Measurements from ENCODE around the gene GRIK4. TPM values are rescaled to one million over a fixed set of nuclear protein-coding genes. Genes with fewer than 3 reads are reported as not detected.

Gene GRIK4
- total and polyA plus RNA-seq, 9 of the 15 experiments (the other 6 are each of a cell fraction or from before 2014, with no cell fraction given) = not detected

DNA sequence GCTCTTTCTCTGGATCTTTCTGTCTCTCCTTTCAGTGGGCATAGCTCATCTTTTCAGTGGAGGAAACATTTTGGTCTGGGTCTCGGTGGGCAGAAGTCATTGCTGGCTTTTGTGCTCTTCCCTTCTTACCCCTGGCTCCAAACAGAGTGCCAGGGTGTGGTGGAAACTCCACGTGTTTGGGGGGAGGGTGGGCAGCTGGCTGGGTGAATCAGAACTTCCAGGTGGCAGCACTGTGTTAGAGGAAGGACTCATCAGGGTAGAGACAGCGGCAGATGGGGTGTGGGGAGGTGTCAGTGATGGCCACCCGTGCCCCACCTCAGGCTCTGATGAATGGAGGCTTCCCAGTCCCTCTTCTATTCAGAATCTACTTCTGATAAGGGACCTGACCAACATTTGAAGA is 114.0 kb downstream of the GRIK4 start:
- H2AFZ ChIP-seq (ENCODE audit: low read depth, low read length) = no peak overlapping the region
- no peak overlapping the region for H3K27ac ChIP-seq (ENCODE audit: extremely low read depth, low read depth, low read length)
- 0% methylated on average over 4 of the region's 4 CpGs for WGBS (ENCODE audit: insufficient coverage, low coverage, missing lambda C conversion rate)
- H3K9me3 ChIP-seq (replicated peaks; ENCODE audit: control insufficient read depth, insufficient read depth, low read depth, low read length) = no peaks in the 10 kb centered on the region
- no peaks in the 10 kb centered on the region for H3K4me1 ChIP-seq (replicated peaks in 1 of 2; ENCODE audit: control insufficient read depth in 2 of 2, insufficient read depth in 2 of 2, low read length in 2 of 2)
- no peak overlapping the region for H3K4me3 ChIP-seq
- no peak for ATAC-seq
- intact Hi-C loops (cut with micrococcal nuclease) = no loop called here
- DNase-seq (ENCODE audit: extremely low read depth in 1 of 4, low spot score in 3 of 4) = no peak
- H3K79me2 ChIP-seq (ENCODE audit: control insufficient read depth, insufficient read depth, low read length) = no peaks in the 10 kb centered on the region
- in situ Hi-C loops (cut with MboI) = no loop called here
- H3K4me2 ChIP-seq (ENCODE audit: insufficient read depth, low read length) = no peak overlapping the region
- BruUV-seq (replicated peaks) = no TSS peak
- peaks cover 20 to 59% of the 10 kb centered on the region in 2 experiments; a peak in 4 of 5 replicates for H3K27me3 ChIP-seq (ENCODE audit: control insufficient read depth in 2 of 2, insufficient read depth in 2 of 2, low read length in 2 of 2)
- H3K9me1 ChIP-seq (ENCODE audit: control insufficient read depth, insufficient read depth, low read length) = no peaks in the 10 kb centered on the region
- TF ChIP-seq ARNT (IDR thresholded peaks at IDR 0.05) (no peak), FOXA1 (IDR thresholded peaks at IDR 0.05; ENCODE audit: borderline replicate concordance) (no peak), NR1H2 (CRISPR knock-in tag; IDR thresholded peaks at IDR 0.05) (no peak), TEAD2 (tag; IDR thresholded peaks at IDR 0.05) (no peak), PHF20 (IDR thresholded peaks at IDR 0.05; ENCODE audit: partially characterized antibody) (no peak), ZNF707 (CRISPR knock-in tag; conservative IDR thresholded peaks at IDR 0.05) (no peak), MCM3 (IDR thresholded peaks at IDR 0.05) (no peak), CHD2 (IDR thresholded peaks at IDR 0.05; ENCODE audit: low read depth, low read length) (no peak), ZNF408 (CRISPR knock-in tag; IDR thresholded peaks at IDR 0.05; ENCODE audit: low read depth) (no peak)
- TF ChIP-seq, protein P1, sequence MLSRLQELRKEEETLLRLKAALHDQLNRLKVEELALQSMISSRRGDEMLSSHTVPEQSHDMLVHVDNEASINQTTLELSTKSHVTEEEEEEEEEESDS (CRISPR knock-in tag; IDR thresholded peaks at IDR 0.05) = no peak
- TF ChIP-seq, protein P2, sequence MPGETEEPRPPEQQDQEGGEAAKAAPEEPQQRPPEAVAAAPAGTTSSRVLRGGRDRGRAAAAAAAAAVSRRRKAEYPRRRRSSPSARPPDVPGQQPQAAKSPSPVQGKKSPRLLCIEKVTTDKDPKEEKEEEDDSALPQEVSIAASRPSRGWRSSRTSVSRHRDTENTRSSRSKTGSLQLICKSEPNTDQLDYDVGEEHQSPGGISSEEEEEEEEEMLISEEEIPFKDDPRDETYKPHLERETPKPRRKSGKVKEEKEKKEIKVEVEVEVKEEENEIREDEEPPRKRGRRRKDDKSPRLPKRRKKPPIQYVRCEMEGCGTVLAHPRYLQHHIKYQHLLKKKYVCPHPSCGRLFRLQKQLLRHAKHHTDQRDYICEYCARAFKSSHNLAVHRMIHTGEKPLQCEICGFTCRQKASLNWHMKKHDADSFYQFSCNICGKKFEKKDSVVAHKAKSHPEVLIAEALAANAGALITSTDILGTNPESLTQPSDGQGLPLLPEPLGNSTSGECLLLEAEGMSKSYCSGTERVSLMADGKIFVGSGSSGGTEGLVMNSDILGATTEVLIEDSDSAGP (CRISPR knock-in tag; IDR thresholded peaks at IDR 0.05) = no peak
- TF ChIP-seq, protein P3, sequence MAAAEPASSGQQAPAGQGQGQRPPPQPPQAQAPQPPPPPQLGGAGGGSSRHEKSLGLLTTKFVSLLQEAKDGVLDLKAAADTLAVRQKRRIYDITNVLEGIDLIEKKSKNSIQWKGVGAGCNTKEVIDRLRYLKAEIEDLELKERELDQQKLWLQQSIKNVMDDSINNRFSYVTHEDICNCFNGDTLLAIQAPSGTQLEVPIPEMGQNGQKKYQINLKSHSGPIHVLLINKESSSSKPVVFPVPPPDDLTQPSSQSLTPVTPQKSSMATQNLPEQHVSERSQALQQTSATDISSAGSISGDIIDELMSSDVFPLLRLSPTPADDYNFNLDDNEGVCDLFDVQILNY (CRISPR knock-in tag; IDR thresholded peaks at IDR 0.05) = no peak
- TF ChIP-seq, protein P4, sequence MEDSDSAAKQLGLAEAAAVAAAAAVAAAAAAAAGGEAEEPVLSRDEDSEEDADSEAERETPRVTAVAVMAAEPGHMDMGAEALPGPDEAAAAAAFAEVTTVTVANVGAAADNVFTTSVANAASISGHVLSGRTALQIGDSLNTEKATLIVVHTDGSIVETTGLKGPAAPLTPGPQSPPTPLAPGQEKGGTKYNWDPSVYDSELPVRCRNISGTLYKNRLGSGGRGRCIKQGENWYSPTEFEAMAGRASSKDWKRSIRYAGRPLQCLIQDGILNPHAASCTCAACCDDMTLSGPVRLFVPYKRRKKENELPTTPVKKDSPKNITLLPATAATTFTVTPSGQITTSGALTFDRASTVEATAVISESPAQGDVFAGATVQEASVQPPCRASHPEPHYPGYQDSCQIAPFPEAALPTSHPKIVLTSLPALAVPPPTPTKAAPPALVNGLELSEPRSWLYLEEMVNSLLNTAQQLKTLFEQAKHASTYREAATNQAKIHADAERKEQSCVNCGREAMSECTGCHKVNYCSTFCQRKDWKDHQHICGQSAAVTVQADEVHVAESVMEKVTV (CRISPR knock-in tag; IDR thresholded peaks at IDR 0.05) = no peak
- TF ChIP-seq, protein P5, sequence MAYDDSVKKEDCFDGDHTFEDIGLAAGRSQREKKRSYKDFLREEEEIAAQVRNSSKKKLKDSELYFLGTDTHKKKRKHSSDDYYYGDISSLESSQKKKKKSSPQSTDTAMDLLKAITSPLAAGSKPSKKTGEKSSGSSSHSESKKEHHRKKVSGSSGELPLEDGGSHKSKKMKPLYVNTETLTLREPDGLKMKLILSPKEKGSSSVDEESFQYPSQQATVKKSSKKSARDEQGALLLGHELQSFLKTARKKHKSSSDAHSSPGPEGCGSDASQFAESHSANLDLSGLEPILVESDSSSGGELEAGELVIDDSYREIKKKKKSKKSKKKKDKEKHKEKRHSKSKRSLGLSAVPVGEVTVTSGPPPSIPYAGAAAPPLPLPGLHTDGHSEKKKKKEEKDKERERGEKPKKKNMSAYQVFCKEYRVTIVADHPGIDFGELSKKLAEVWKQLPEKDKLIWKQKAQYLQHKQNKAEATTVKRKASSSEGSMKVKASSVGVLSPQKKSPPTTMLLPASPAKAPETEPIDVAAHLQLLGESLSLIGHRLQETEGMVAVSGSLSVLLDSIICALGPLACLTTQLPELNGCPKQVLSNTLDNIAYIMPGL (CRISPR knock-in tag; IDR thresholded peaks at IDR 0.05) = no peak
- H4K20me1 ChIP-seq (replicated peaks; ENCODE audit: control insufficient read depth, insufficient read depth, low read length) = no peaks in the 10 kb centered on the region
- ChIA-PET CTCF (ENCODE audit: low intra/inter-chr PET ratio) (no interaction called here), POLR2A (no interaction called here)
- H3K9ac ChIP-seq (ENCODE audit: insufficient read depth in 1 of 2, low read depth in 2 of 2, low read length in 2 of 2) = no peak overlapping the region
- no peaks in the 10 kb centered on the region for H3K36me3 ChIP-seq (ENCODE audit: control insufficient read depth, insufficient read depth, low read length)
- FAIRE-seq = no peak

Measured in K562 (cell line).